HepG2 (cell line): ENCODE data around the gene CD300C. TPM values are rescaled to one million over a fixed set of nuclear protein-coding genes. Genes with fewer than 3 reads are reported as not detected.

Experiments
- ATAC-seq: fragments of 200-7000 bp; cut with Tn5 transposase; 3 replicates; pipeline ENCODE4 v1.9.1; 2020; ENCODE audit warnings: mild to moderate bottlenecking, moderate library complexity
- BruUV-seq: library from RNA; stranded (reverse); fragments of 400-500 nt; replicated peaks from 2 replicates; lab custom pipeline; 2021; lab: Mats Ljungman, UMichigan
- CTCF ChIA-PET: fragments of 300-600 bp; formaldehyde crosslinking; extraction: SDS; loops from one replicate; lab custom pipeline; 2021; ENCODE audit warnings: low total read pairs, inconsistent platforms, low intra/inter-chr PET ratio; lab: Yijun Ruan, JAX
- POLR2A ChIA-PET: fragments of 350-600 bp; sonication (Branson Sonifier 250); formaldehyde crosslinking; loops from one replicate; lab custom pipeline; 2020; ENCODE audit warnings: antibody characterized with exemption, inconsistent platforms; lab: Yijun Ruan, JAX
- DNase-seq: peaks from one replicate; pipeline ENCODE4 v3.0.0-alpha.2; 2015; ENCODE audit warnings: low spot score
- FAIRE-seq: peaks from 3 replicates; lab custom pipeline; 2011; peaks lifted over from hg19 to GRCh38; lab: Jason Lieb, UNC
- H2AFZ ChIP-seq: one replicate; pipeline ENCODE4 v1.6.1; 2011; ENCODE audit warnings: low read length, inconsistent platforms
- H3K27ac ChIP-seq: fragments of 300-600 bp; 3 replicates; pipeline ENCODE4 v1.8.0; 2011; ENCODE audit warnings: mixed run types, mild to moderate bottlenecking, mixed read lengths, low read length, inconsistent platforms; ENCODE audit not compliant: insufficient read depth; ENCODE audit errors: extremely low read length
- H3K27me3 ChIP-seq, 2 experiments: fragments of 200-600 bp in 1 of 2; 2 replicates in 1 of 2; 3 replicates in 1 of 2; pipeline versions ENCODE4 v1.6.0 to v1.8.0; 2011; ENCODE audit warnings: low read length in 2 of 2, mild to moderate bottlenecking in 2 of 2, moderate library complexity in 2 of 2, inconsistent platforms in 1 of 2; ENCODE audit not compliant: insufficient read depth in 2 of 2, control insufficient read depth in 1 of 2
- H3K36me3 ChIP-seq, 2 experiments: fragments of 200-600 bp in 1 of 2; replicated peaks in 1 of 2; 2 replicates in 1 of 2; 3 replicates in 1 of 2; pipeline versions ENCODE4 v1.5.1 to v1.8.0; 2011; ENCODE audit warnings: low read length in 2 of 2, inconsistent platforms in 1 of 2; ENCODE audit not compliant: insufficient read depth in 2 of 2, control insufficient read depth in 1 of 2
- H3K4me1 ChIP-seq: 2 replicates; pipeline ENCODE4 v1.5.1; 2012; ENCODE audit warnings: low read length, inconsistent platforms; ENCODE audit not compliant: insufficient read depth
- H3K4me2 ChIP-seq: 2 replicates; pipeline ENCODE4 v1.6.0; 2011; ENCODE audit warnings: low read depth, low read length, inconsistent platforms
- H3K4me3 ChIP-seq, 3 experiments: fragments of 200-600 bp in 1 of 3; sonication (generic), shearing (Covaris generic) in 1 of 3; replicated peaks in 1 of 3; 2 replicates each; pipeline ENCODE4 v1.5.1; 2011 to 2016; ENCODE audit warnings: low read length in 3 of 3, inconsistent platforms in 2 of 3, low read depth in 2 of 3, mild to moderate bottlenecking in 2 of 3, control low read depth in 1 of 3, mixed read lengths in 1 of 3; ENCODE audit not compliant: insufficient read depth in 1 of 3
- H3K79me2 ChIP-seq: one replicate; pipeline ENCODE4 v1.6.1; 2011; ENCODE audit warnings: low read length, inconsistent platforms; ENCODE audit not compliant: insufficient read depth
- H3K9ac ChIP-seq: 2 replicates; pipeline ENCODE4 v1.6.0; 2011; ENCODE audit warnings: mild to moderate bottlenecking, low read depth, low read length, inconsistent platforms; ENCODE audit not compliant: insufficient read depth
- H3K9me3 ChIP-seq: 2 replicates; pipeline ENCODE4 v1.5.1; 2012; ENCODE audit warnings: mild to moderate bottlenecking, low read length
- H4K20me1 ChIP-seq: 2 replicates; pipeline ENCODE4 v1.6.0; 2011; ENCODE audit warnings: inconsistent platforms, mild to moderate bottlenecking, low read length, moderate library complexity; ENCODE audit not compliant: insufficient read depth
- BRF2 ChIP-seq: sonication (generic); formaldehyde crosslinking; IDR thresholded peaks from 2 replicates; pipeline ENCODE4 v1.8.1; 2022; ENCODE audit warnings: mild to moderate bottlenecking, missing genetic modification reagents
- CBX5 ChIP-seq: sonication (generic); formaldehyde crosslinking; IDR thresholded peaks from 2 replicates; pipeline ENCODE4 v1.4.0; 2020; ENCODE audit warnings: missing genetic modification reagents, borderline replicate concordance
- GTF2F1 ChIP-seq: fragments of 150-350 bp; IDR thresholded peaks from 2 replicates; pipeline ENCODE4 v1.6.1; 2014; ENCODE audit warnings: low read length
- RARG ChIP-seq: sonication (generic); formaldehyde crosslinking; IDR thresholded peaks from 2 replicates; pipeline ENCODE4 v1.4.0; 2020; ENCODE audit warnings: low read depth, mild to moderate bottlenecking, missing genetic modification reagents
- SAP130 ChIP-seq: IDR thresholded peaks from 2 replicates; pipeline ENCODE4 v1.6.1; 2016; ENCODE audit warnings: low read depth
- SIN3B ChIP-seq: fragments of 150-350 bp; IDR thresholded peaks from 2 replicates; pipeline ENCODE4 v1.6.1; 2014; ENCODE audit warnings: low read length
- SNAI1 ChIP-seq: sonication (generic); formaldehyde crosslinking; IDR thresholded peaks from 2 replicates; pipeline ENCODE4 v1.5.0; 2020; ENCODE audit warnings: mild to moderate bottlenecking, missing genetic modification reagents, borderline replicate concordance
- SRSF1 ChIP-seq: fragments of 200-400 bp; formaldehyde crosslinking; optimal IDR thresholded peaks from 2 replicates; pipeline ENCODE3; 2017; ENCODE audit warnings: mild to moderate bottlenecking, low read depth, low read length, moderate library complexity
- TAF1 ChIP-seq: sonication (generic); formaldehyde crosslinking; IDR thresholded peaks from 2 replicates; pipeline ENCODE4 v1.4.0; 2020; ENCODE audit warnings: missing genetic modification reagents
- ZBTB49 ChIP-seq: sonication (generic); formaldehyde crosslinking; IDR thresholded peaks from 2 replicates; pipeline ENCODE4 v1.4.0; 2020; ENCODE audit warnings: missing genetic modification reagents, borderline replicate concordance
- ZMAT5 ChIP-seq: sonication (generic); formaldehyde crosslinking; IDR thresholded peaks from 2 replicates; pipeline ENCODE4 v1.5.0; 2020; ENCODE audit warnings: mild to moderate bottlenecking, low read depth, missing genetic modification reagents, borderline replicate concordance
- ZNF724P ChIP-seq: sonication (generic); formaldehyde crosslinking; IDR thresholded peaks from 2 replicates; pipeline ENCODE4 v1.8.0; 2022; ENCODE audit warnings: missing genetic modification reagents, borderline replicate concordance
- ZNF781 ChIP-seq: sonication (generic); formaldehyde crosslinking; IDR thresholded peaks from 2 replicates; pipeline ENCODE4 v1.5.1; 2020; ENCODE audit warnings: borderline replicate concordance, mild to moderate bottlenecking, missing genetic modification reagents; ENCODE audit errors: not compliant biosample characterization
- ZSCAN20 ChIP-seq: sonication (generic); formaldehyde crosslinking; IDR thresholded peaks from 2 replicates; pipeline ENCODE4 v1.4.0; 2020; ENCODE audit warnings: missing genetic modification reagents, mild to moderate bottlenecking, borderline replicate concordance
- WGBS: methylation state at CpG from one replicate; pipeline ENCODE4 v1.1.6; 2017; ENCODE audit warnings: low lambda C conversion rate; 5-methylcytosine and 5-hydroxymethylcytosine counted together
- in situ Hi-C: cut with HindIII; loops from 2 replicates; pipeline ENCODE4 v1.10.0; 2017; ENCODE audit warnings: low pct_unique_long_range_greater_than_20kb; ENCODE audit not compliant: extremely low pct_ligation_motif_present
- intact Hi-C: fragments of 100-400 bp; cut with micrococcal nuclease; formaldehyde crosslinking; loops from one replicate; pipeline ENCODE4 v1.10.0; 2022; ENCODE audit not compliant: unreplicated experiment
- polyA plus RNA-seq, 8 experiments: library from polyadenylated mRNA; depleted of rRNA in 3 of 8; stranded (reverse) in 7 of 8; unstranded in 1 of 8; fragments of >200 nt; fragmentation: Illumina TruSeq in 4 of 8; extraction: Trizol in 4 of 8; gene quantifications; 2 replicates each; pipeline versions ENCODE4 v1.2.1 to v1.2.3, GENCODE V29; 2011 to 2016; ENCODE audit warnings: low read depth in 4 of 8, missing spikeins in 1 of 8, mixed read lengths in 1 of 8; ENCODE audit not compliant: insufficient read depth in 1 of 8
- total RNA-seq, 5 experiments: library from RNA; depleted of rRNA; stranded (reverse); fragments of >200 nt; fragmentation: Illumina TruSeq; extraction: Trizol; gene quantifications; 2 replicates each; pipeline ENCODE4 v1.2.3, GENCODE V29; 2016; ENCODE audit warnings: low read depth in 1 of 5
- TF ChIP-seq, protein P1 (sequence below): sonication (generic); formaldehyde crosslinking; IDR thresholded peaks from 2 replicates; pipeline ENCODE4 v1.9.0; 2022; ENCODE audit warnings: missing genetic modification reagents, mild to moderate bottlenecking, borderline replicate concordance
- TF ChIP-seq, protein P2 (sequence below): sonication (generic); formaldehyde crosslinking; IDR thresholded peaks from 2 replicates; pipeline ENCODE4 v1.5.0; 2020; ENCODE audit warnings: missing genetic modification reagents

CD300C gene
- total and polyA plus RNA-seq, 2 of the 13 experiments (the other 11 are each of a cell fraction or from before 2014, with no cell fraction given), result not detected

GRCh38 chr17:74525465-74525725 is 20.5 kb downstream of the CD300C start (continued):
- TF ChIP-seq ZNF724P, result no peak
- TF ChIP-seq GTF2F1, result no peak
- TF ChIP-seq, protein P1, sequence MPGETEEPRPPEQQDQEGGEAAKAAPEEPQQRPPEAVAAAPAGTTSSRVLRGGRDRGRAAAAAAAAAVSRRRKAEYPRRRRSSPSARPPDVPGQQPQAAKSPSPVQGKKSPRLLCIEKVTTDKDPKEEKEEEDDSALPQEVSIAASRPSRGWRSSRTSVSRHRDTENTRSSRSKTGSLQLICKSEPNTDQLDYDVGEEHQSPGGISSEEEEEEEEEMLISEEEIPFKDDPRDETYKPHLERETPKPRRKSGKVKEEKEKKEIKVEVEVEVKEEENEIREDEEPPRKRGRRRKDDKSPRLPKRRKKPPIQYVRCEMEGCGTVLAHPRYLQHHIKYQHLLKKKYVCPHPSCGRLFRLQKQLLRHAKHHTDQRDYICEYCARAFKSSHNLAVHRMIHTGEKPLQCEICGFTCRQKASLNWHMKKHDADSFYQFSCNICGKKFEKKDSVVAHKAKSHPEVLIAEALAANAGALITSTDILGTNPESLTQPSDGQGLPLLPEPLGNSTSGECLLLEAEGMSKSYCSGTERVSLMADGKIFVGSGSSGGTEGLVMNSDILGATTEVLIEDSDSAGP (CRISPR knock-in tag), result no peak

- ATAC-seq (no peak), FAIRE-seq (no peak), DNase-seq (no peak)
- in situ Hi-C loops (no loop called here), intact Hi-C loops (no loop called here)
- H4K20me1 ChIP-seq, result no peaks in the 10 kb centered on the region
- no peak overlapping the region for H2AFZ ChIP-seq
- 18% methylated on average over 10 of the region's 11 CpGs for WGBS
- H3K36me3 ChIP-seq, result no peaks in the 10 kb centered on the region
- peaks cover 5 to 85% of the 10 kb centered on the region in 2 experiments; a peak in 4 of 5 replicates for H3K27me3 ChIP-seq
- no peak overlapping the region for H3K9ac ChIP-seq
- no peaks in the 10 kb centered on the region for H3K79me2 ChIP-seq
- no TSS peak for BruUV-seq
- peaks cover 11% of the 10 kb centered on the region; the same call in 1 of the 2 replicates for H3K4me1 ChIP-seq
- H3K9me3 ChIP-seq, result no peaks in the 10 kb centered on the region
- CTCF ChIA-PET, result no interaction called here
- H3K27ac ChIP-seq, result no peak overlapping the region
- POLR2A ChIA-PET, result no interaction called here
- H3K4me2 ChIP-seq, result no peak overlapping the region
- no peak for TF ChIP-seq CBX5 (CRISPR knock-in tag)
- TF ChIP-seq ZNF781 (CRISPR knock-in tag), result no peak
- TF ChIP-seq, protein P2, sequence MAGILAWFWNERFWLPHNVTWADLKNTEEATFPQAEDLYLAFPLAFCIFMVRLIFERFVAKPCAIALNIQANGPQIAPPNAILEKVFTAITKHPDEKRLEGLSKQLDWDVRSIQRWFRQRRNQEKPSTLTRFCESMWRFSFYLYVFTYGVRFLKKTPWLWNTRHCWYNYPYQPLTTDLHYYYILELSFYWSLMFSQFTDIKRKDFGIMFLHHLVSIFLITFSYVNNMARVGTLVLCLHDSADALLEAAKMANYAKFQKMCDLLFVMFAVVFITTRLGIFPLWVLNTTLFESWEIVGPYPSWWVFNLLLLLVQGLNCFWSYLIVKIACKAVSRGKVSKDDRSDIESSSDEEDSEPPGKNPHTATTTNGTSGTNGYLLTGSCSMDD (CRISPR knock-in tag), result no peak
- TF ChIP-seq BRF2 (CRISPR knock-in tag), result no peak
- TF ChIP-seq TAF1, result no peak
- TF ChIP-seq RARG (CRISPR knock-in tag), result no peak
- no peak for TF ChIP-seq ZBTB49 (CRISPR knock-in tag)
- no peak for TF ChIP-seq SNAI1
- TF ChIP-seq SRSF1, result no peak
- TF ChIP-seq SIN3B, result no peak
- no peak for TF ChIP-seq ZSCAN20 (CRISPR knock-in tag)
- TF ChIP-seq ZMAT5, result no peak
- no peak for TF ChIP-seq SAP130 (CRISPR knock-in tag)
- no peak overlapping the region for H3K4me3 ChIP-seq
Observed at GRCh38 chr17:74524653-74525464, 21.1 kb downstream of the CD300C start.
